ENCODE measurements around the gene CPNE5.

The CPNE5 gene

GRCh38 chr6:36822506-36823269 is 16.6 kb downstream of the CPNE5 start:
- TF ChIP-seq EGR1 (IDR thresholded peaks at IDR 0.05): no peak
- TF ChIP-seq TCF12 (IDR thresholded peaks at IDR 0.05; ENCODE audit: low read depth): no peak
- TF ChIP-seq REST (IDR thresholded peaks at IDR 0.05; ENCODE audit: low read depth): no peak
- no peak for TF ChIP-seq NFIC (IDR thresholded peaks at IDR 0.05)
- TF ChIP-seq EP300 (IDR thresholded peaks at IDR 0.05; ENCODE audit: borderline replicate concordance): no peak
- no peak for TF ChIP-seq MAX (IDR thresholded peaks at IDR 0.05)
- TF ChIP-seq TEAD4 (IDR thresholded peaks at IDR 0.05): no peak
- no peak for TF ChIP-seq USF1 (IDR thresholded peaks at IDR 0.05)
- no peak for TF ChIP-seq YY1 (IDR thresholded peaks at IDR 0.05; ENCODE audit: low read depth)
- no peak for TF ChIP-seq CREB1 (IDR thresholded peaks at IDR 0.05; ENCODE audit: low read depth)
- TF ChIP-seq ZBTB7A (IDR thresholded peaks at IDR 0.05; ENCODE audit: low read depth): no peak

- TF ChIP-seq CEBPB (IDR thresholded peaks at IDR 0.05) (no peak), YY1 (IDR thresholded peaks at IDR 0.05; ENCODE audit: low read depth) (no peak), REST (IDR thresholded peaks at IDR 0.05; ENCODE audit: low read depth) (no peak), EP300 (IDR thresholded peaks at IDR 0.05; ENCODE audit: borderline replicate concordance) (no peak), FOXM1 (IDR thresholded peaks at IDR 0.05; ENCODE audit: borderline replicate concordance, low read depth) (no peak), TAF1 (IDR thresholded peaks at IDR 0.05; ENCODE audit: low read depth) (no peak)
These were observed 17.5 kb downstream of the CPNE5 start for GRCh38 chr6:36821581-36822335.

- TF ChIP-seq MAX (IDR thresholded peaks at IDR 0.05): 0 out of 2 replicates have a peak, but pooled peaks have one; percentile 7
- no peak for TF ChIP-seq FOXM1 (IDR thresholded peaks at IDR 0.05; ENCODE audit: borderline replicate concordance, low read depth)
These were observed 18.3 kb downstream of the CPNE5 start for GRCh38 chr6:36820700-36821580.

- no peak for TF ChIP-seq EGR1 (IDR thresholded peaks at IDR 0.05)
- TF ChIP-seq YY1 (IDR thresholded peaks at IDR 0.05; ENCODE audit: low read depth): no peak
- no peak for TF ChIP-seq EP300 (IDR thresholded peaks at IDR 0.05; ENCODE audit: borderline replicate concordance)
- TF ChIP-seq TEAD4 (IDR thresholded peaks at IDR 0.05): no peak
- no peak for TF ChIP-seq ZBTB7A (IDR thresholded peaks at IDR 0.05; ENCODE audit: low read depth)
These were observed 20.5 kb downstream of the CPNE5 start for GRCh38 chr6:36818756-36819155.

- no peak for TF ChIP-seq TEAD4 (IDR thresholded peaks at IDR 0.05)
- TF ChIP-seq MAX (IDR thresholded peaks at IDR 0.05): no peak
These were observed 21.4 kb downstream of the CPNE5 start for GRCh38 chr6:36817847-36818246.

GRCh38 chr6:36817176-36817817 is 21.9 kb downstream of the CPNE5 start:
- no peak for TF ChIP-seq CREB1 (IDR thresholded peaks at IDR 0.05; ENCODE audit: low read depth)
- no peak for TF ChIP-seq TAF1 (IDR thresholded peaks at IDR 0.05; ENCODE audit: low read depth)
- TF ChIP-seq REST (IDR thresholded peaks at IDR 0.05; ENCODE audit: low read depth): no peak
- TF ChIP-seq FOXM1 (IDR thresholded peaks at IDR 0.05; ENCODE audit: borderline replicate concordance, low read depth): no peak
- no peak for TF ChIP-seq NFIC (IDR thresholded peaks at IDR 0.05)
